HG02943 (cell line): Measurements from ENCODE around the gene THYN1.
"Not testable (repeated sequence)": the region's sequence is repeated elsewhere in the genome, so short reads cannot be mapped to it uniquely, and the experiment has no call there.

Experiments
- ATAC-seq: cut with Tn5 transposase; IDR thresholded peaks from one replicate; pipeline ENCODE4 v1.9.1; 2021; ENCODE audit warnings: mild to moderate bottlenecking, low read depth, moderate library complexity; ENCODE audit not compliant: unreplicated experiment

THYN1 gene

DNA sequence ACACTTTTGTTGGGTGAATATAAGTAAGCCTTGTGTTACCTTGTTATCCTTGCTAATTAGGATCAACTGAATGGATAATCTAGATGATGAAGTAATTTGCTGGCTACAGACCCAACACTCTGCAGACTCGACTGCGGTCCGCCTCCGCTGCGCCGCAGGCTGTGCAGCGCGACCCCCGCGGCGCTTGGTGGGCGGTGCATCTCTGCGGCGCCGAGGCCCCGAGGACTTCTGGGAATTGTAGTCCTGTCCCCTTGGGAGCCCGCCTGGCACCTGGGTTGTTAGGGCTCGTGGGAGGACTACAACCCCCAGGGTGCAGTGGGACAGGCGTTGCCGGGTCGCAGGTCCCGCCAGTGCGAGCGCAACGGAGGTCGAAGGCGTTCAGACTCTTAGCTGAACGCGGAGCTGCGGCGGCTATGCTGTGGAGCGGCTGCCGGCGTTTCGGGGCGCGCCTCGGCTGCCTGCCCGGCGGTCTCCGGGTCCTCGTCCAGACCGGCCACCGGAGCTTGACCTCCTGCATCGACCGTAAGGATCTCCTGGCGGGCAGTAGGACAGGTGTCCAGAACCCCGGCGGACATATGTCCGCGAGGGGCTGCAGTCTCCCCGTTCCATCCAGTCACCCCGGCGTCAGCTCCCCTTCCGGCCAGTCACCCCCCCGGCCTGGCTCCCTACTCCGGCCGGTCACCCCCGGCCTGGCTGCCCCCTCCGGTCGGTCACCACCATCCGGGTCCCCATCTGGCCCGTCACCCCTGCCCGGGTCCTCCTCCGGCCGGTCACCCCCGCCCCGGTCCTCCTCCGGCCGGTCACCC lies at the start of gene THYN1, which contains the start of gene ACAD8:
Gene THYN1 (minus strand): TSS at position 165 of the 806 bp plus-strand sequence. CDS start 470 bp downstream, outside the sequence.
Gene ACAD8 (plus strand): TSS at position 381 of the 806 bp plus-strand sequence. CDS start 33 bp downstream, at position 414.
- ATAC-seq: peak; percentile 99

DNA sequence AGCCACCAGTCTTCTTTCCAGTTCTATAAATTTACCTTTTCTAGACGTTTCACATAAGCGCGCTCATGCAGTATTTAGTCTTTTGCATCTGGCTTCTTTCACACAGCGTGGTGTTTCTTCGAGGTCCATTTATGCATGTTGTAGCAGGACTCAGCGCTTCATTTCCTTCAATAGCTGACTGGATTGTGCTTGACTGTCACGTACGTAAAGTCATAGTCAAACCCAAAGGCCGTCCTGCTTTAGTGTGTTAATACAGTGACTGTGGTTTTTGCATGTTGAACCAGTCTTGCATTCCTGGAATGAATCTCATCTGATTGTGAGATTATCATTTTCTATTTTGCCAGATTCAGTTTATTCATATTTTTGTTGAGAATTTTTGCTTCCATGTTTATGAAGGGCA lies 41.5 kb upstream of the THYN1 start:
- no peak for ATAC-seq

DNA sequence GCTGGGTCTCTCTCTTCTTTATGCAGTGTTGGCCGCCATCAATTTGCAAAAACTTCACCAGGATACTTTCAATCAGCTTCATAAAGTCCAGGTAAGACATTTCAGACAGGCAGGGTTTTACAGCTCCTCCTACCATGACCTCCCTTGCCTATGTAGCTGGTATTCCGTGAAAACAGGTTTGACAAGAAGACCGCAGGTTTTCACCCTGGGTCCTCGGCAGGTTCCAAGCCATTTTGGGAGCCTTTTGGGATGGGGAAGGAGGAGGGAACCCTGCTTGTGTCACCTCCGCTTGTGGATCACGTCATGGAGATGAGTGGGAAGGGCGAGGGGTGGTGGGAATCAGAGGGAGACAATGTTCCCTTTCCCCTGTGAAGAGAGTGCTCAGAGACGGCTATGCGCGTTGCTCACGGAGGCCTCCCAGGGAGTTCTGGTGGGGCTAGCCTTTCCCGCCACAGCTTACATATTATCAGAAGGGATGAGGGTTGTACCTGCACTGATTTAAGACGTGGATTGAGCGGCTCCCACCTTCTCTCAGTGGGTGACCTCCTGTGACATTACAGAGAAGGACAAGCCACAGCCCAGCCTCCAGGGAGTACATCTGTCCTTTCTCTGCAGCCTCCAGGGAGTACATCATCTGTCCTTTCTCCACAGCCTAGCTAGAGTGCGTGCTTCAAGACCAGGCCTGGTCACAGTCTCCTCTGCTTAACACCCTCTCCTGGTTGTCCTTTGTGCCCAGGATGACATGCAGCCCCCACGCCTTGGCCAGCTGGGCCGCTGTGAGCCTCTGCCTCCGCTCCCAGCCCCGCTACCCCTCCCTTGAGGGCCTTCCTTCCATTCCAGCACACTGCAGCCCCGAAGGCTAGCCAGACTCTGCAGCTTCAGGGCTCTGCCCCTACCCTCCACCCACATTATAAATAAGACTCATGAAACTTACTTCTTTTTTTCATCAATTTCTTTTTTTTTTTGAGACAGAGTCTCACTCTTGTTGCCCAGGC lies 40.3 kb upstream of the THYN1 start:
- no peak for ATAC-seq

DNA sequence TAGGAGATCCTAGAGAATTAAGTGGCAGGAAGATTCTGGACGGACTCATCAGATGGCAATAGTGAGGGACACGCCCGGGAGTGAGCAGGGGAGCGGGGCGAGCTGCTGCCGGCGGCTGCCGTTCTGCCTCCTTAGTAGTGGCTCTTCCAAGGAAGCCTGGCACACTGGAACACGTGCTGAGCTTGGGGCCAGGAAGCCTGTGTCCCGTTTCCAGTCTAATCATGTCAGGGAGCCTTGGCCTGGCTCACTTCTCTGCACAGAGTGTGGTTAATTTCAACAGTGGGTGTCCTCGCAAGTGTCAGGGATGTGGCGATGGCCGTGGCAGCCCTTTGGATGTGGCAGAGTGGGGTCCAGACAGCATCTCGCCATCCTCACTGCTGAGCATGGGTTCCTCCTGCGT lies 39.5 kb upstream of the THYN1 start:
- no peak for ATAC-seq

DNA sequence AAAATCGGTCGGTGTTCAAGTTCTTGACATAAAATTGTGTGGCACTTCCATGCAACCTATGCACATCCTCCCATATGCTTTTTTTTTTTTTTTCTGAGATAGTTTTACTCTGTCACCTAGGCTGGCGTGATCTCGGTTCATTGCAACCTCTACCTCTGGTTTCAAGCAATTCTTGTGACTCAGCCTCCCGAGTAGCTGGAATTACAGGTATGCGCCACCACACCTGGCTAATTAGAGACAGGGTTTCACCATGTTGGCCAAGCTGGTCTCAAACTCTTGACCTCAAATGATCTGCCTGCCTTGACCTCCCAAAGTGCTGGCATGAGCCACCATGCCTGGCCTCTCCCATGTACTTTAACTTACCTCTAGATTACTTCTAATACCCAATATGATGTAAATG lies 38.0 kb upstream of the THYN1 start:
- no peak for ATAC-seq

DNA sequence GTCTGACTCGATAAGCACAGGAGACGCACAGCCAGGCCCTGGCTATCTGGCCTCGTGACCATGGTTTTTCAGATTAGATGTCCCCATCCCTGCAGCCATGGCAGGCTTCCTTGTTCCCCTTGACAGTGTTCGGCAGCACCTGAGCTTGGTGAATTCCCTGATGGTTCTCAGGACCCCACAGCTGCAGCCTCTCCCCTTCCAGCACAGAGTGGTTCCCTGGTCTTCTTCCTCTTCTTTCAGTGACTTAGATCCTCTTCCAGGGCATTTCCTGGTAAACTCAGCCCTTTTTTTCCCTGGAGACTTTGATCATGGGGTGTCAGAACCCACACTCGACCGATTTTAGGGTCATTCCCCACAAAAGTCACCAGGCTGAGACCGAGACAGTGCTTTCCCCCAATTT lies 37.5 kb upstream of the THYN1 start:
- no peak for ATAC-seq

DNA sequence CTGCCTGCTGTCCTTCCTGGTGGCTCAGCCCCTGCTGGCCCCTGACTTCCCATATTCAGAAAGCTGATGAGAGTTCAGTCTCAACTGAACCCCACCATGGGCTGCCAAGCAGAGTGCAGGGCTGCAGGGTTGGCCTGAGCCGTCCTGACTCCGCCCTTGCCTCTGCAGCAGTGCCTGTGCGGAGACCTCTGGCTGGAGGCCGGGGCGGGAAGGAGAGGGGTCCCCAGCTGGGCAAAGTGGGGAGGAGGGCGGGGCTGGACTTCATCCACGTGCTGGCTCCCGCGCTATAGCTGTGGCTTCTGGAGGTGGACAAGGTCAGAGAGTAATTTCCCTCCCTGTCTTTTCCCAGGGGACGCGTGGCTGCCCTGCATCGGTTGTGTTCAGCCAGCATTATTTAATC lies 36.6 kb upstream of the THYN1 start:
- no peak for ATAC-seq

DNA sequence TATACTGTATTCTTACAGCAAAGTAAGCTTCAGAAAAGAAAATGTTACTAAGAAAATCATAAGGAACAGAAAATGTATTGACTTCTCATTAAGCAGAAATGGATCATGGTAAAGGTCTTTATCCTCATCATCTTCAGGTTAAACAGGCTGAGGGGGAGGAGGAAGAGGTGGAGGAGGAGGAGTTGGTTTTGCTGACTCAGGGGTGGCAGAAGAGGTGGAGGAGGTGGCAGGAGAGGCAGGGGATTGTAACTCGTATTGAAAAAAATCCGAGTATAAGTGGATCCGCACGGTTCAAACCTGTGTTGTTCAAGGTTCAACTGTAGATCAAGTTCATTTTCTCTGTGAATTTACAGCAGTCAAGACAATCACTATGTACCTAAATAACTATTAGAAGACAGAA lies 36.0 kb upstream of the THYN1 start:
- ATAC-seq: no peak

DNA sequence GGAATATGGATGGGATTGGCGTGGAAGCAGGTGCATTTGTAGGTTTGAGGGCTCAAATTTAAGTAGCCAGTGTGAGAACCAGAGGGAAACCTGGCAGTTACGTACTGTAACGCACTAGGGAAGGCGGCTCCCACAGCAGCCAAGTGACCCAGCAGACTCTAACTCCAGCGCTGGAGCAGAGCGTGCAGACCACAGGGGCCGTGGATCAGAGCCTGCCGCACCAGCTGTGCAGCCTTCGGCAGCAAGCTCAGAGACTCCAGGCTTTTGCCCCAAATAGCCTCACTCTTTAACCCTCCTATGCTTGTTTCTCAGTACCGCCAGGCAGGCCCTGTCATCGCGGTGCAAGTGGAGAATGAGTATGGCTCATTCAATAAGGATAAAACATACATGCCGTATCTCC lies 35.3 kb upstream of the THYN1 start:
- ATAC-seq: no peak

DNA sequence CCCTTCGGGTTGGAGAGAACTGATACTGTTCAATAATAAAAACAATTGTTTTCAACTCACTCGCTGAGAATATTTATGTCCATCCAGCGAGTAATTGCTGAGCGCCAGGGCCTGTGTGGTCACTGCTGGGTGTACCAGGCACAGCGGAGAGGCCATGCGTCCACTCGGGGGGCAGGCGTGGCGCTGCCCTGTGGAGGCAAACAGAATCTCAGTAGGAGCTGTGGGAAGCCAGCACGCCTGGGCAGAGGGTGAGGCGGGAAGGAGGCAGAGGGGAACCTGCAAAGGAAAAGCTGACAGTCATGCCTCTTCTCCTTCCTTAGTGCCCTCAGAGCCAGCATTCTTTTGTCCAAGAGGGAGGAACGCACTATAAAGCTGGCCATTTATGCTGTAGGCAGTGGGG lies 34.4 kb upstream of the THYN1 start:
- ATAC-seq: no peak

DNA sequence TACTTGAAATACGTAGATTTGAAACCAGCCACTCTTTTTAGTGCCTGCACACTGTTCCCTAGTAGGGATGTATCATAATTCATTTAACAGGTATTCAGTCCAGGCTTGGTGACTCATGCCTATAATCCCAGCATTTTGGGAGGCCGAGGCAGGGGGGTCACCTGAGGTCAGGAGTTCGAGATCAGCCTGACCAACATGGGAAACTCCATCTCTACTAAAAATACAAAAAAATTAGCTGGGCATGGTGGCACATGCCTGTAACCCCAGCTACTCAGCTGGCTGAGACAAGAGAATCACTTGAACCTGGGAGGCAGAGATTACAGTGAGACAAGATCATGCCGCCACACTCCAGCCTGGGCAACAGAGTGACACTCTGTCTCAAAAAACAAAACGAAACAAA lies 31.2 kb upstream of the THYN1 start:
- not testable (repeated sequence) for ATAC-seq

DNA sequence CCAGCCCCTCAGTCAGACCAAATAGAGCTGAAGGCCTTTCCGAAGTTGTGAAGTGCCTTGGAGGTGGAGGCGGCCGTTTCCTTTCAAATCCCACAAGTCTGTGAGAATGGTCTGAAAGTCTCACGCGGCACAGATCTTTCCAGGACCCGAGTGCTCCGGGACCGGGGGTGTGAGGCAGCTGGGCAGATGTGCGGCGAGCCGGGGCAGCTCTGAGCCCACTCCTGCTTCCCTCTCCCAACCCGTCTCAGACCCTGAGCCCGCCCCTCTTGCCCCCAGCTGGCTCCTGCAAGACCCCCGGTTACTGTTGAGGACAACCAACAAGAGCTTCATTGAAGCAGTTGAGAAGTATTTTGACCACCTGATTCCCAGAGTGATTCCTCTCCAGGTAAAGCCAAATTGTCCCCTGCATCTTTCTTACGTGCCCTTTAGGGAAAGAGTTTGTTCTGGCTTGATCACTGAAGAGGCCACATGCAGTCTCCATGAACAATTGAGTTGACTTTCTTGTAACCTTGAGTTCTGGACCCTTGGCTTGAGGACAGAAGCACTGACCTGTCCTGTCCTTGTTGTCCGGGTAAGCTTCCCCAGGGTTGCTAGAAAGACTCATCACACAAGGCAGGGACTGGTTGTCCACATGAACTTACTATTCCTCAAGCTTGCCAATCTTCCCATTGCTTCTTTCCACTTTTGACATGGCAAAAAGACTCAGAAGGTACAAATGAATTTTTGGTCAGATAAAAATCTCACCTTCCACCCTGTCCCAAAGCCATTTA lies 30.5 kb upstream of the THYN1 start:
- no peak for ATAC-seq

DNA sequence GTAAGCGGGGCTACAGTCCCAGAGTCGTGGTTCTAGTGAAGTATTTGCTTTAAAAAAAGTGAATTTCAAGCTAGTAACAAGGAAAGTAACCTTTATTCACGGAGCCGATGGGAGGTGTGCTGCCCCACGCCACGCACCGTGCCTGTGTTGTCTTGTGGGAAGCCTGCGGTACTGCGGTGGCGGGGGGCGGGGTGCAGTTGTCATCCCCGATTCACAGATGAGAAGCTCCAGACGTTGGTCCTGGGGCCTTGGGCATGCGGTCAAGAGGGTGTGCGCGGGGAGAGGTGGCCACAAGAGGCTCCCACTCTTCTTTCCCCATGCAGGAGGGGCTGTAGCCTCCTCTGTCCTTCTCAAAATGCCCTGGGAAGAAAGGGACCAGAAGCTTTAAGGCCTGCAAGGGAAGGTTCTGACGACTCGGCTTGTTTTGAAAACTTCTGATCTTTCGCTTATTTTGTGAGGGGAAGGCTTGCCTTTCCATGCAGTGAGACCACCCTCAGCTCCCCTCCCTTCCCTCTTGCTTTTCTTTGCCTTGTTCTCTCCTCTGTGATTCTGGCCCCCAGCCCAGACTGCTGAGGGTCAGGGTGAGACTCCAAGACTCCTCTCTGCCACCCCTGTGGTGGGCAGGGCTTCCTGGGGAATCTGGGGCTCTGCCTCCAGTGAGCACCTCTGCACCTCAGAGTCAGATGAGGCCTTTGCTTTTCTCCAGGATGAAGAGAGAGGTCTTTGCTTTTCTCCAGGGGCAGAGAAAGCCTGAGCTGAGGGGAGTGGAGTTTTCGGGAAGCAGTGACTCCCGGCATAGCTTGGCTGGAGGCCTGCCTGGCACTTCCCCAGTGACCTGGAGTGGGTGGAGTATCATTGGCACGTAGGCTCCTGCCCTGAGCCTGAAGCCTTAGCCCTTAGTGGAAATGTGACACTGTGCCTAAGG lies 29.2 kb upstream of the THYN1 start:
- no peak for ATAC-seq

DNA sequence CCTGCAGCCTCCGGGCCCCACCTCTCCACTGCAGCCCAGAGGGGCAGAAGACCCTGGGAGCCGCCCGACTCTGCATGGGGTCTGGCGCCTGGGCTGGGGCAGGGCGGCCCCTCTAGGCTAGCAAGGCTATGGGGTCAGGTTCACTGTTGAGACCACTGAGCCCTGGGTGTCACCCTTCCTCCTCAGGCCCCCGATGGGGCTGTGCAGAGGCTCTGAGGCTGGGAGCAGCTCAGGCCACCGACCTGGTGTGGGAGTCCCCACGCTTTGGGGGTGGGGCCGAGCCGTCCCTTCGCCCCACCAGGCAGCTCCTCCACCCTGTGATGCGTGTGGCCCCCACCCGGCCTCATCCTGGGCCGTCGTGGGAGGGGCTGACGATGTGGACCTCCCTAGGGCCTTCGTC lies 28.5 kb upstream of the THYN1 start:
- not testable (repeated sequence) for ATAC-seq

DNA sequence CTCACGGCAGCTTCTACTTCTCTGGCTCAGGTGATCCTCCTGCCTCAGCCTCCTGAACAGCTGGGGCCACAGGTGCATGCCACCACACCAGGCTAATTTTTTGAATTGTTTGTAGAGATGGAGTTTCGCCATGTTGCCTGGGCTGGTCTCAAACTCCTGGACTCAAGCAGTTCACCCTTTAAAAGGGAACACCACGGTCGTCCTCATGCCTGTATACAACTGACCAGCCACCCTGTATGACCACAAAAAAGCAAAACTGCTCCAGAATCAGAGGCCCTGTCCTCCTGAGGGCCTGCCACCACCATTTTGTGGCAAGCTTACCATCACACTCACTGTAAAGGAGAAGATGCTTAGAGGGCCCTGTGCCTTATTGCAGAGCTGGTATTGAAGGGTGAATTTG lies 25.2 kb upstream of the THYN1 start:
- no peak for ATAC-seq

DNA sequence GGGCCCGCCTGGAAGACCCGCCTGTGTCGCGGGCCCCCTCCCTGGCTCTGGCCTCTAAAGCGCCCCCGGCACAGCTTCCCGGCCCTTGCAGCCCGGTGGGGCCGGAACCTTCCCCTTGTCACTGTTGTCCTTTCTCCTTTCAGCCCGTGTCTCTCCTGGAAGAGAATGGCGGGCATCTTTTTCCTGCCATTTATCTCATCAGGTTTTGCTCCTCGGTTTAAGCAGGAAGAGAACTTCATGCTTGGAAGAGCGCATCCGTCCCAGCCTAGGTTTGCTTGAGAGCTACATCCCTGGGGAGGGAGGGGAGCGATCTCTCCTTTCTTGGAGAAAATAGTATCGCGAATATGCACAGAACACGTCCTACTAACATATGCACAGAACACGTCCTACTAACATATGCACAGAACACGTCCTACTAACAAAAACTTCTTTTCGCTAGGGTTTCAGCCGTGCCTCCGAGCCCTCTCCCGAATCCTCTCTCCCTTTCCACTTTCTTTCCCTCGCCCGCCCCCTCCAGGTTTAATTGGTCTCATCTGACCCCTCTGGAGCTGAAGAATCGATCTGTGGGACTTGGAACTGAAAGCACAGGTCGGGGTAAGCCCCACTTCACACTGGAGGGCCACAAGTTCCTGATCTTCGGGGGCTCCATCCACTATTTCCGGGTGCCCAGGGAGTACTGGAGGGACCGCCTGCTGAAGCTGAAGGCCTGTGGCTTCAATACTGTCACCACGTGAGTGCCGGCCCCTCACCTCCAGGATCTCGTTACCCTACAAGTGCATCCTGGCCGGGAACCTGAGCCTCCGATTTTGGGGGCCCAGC lies 24.2 kb upstream of the THYN1 start:
- no peak for ATAC-seq

DNA sequence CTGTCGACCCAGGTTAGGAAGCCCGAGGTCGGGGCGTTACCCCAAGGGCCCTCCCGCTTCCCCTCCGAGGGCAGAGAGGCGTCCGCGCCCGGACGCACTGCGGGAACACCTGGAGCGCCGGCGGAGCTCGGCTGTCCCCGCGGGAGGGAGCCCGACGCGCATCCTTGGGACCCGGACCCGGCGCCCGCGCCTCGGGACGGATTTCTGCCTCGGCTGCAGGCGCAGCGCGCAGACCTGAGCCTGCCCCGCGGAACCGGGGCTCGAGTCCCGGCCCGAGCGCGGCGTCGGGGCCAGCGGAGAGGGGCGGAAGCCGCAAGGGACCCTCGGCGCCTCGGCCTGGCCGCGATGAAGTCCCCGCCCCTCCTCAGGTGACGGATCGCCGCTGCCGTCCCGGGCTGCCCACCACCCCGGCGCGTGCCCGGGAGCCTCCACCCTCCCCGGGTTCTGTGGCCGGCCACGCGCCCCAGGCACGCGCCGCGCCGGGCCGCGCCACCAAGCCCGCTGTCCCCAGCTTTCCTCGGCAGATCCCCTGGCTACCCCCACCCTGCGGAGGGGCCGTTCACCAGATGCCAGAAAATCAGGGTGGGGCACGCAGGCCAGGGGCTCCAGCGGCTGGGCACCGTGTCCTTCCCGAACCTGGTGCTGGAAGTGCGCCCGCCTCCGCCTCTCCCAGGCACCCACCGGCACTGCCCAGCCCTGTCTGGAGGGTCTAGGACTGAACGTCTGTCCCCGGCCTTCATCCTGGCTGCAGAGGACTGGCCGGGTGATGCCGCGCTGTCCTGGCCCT lies 23.4 kb upstream of the THYN1 start:
- ATAC-seq: no peak
